Fibroblast of skin of right quadriceps (primary cell): ENCODE results near the gene C16orf78.

Experiments used
- DNase-seq: peaks from one replicate; pipeline ENCODE4 v3.0.0-alpha.2; 2013

The C16orf78 gene

GRCh38 chr16:49436181-49436580, 62.6 kb downstream of the C16orf78 start:
- DNase-seq = no peak

- DNase-seq = no peak
These were observed 63.7 kb downstream of the C16orf78 start for GRCh38 chr16:49437344-49437743.

- DNase-seq = no peak
These were observed 65.4 kb downstream of the C16orf78 start for GRCh38 chr16:49439050-49439449.

- no peak for DNase-seq
These were observed 66.1 kb downstream of the C16orf78 start for GRCh38 chr16:49439676-49440075.

- no peak for DNase-seq
These were observed 66.8 kb downstream of the C16orf78 start for GRCh38 chr16:49440156-49441065.

- no peak for DNase-seq
These were observed 67.8 kb downstream of the C16orf78 start for GRCh38 chr16:49441366-49441780.

GRCh38 chr16:49442805-49443204, 69.2 kb downstream of the C16orf78 start:
- no peak for DNase-seq

- no peak for DNase-seq
These were observed 70.0 kb downstream of the C16orf78 start for GRCh38 chr16:49443576-49443975.

GRCh38 chr16:49446805-49447204, 73.2 kb downstream of the C16orf78 start:
- DNase-seq = no peak
